H4 (cell line): Measurements from ENCODE around the gene ALOX15. TPM values are rescaled to one million over a fixed set of nuclear protein-coding genes. Genes with fewer than 3 reads are reported as not detected.
"Not testable (repeated sequence)": the region's sequence is repeated elsewhere in the genome, so short reads cannot be mapped to it uniquely, and the experiment has no call there.

Experiments
- DNase-seq: peaks from one replicate; pipeline ENCODE4 v3.0.0-alpha.2; 2015; ENCODE audit warnings: low spot score
- total RNA-seq: library from RNA; depleted of rRNA; stranded (reverse); fragments of >200 nt; shearing (Covaris generic); gene quantifications from 2 replicates; pipeline ENCODE4 v1.2.3, GENCODE V29; 2014

Gene ALOX15
- total RNA-seq, 1 experiment from 2014 or later: not detected

GRCh38 chr17:4652997-4653396, 11.5 kb upstream of the ALOX15 start:
- DNase-seq: no peak

DNA sequence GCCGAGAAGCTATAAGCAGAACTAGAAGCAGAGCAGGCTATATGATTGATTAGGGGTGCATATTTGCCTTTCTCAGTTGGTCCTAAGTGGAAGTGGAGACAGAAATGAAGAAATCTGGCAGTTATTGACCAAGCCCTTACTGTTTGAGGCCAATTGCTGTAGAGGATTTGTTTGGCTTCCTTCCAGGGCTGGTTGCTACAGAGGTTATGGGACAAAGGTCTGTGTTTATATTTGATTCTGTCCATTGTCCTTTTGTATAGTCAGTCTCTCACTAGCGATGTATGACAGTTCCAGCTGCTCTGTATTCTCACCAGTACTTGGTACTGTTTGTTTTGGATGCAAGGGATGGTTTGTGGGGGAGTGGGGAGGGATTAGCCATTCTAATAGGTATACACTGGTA, 7.3 kb upstream of the ALOX15 start:
- DNase-seq: no peak

DNA sequence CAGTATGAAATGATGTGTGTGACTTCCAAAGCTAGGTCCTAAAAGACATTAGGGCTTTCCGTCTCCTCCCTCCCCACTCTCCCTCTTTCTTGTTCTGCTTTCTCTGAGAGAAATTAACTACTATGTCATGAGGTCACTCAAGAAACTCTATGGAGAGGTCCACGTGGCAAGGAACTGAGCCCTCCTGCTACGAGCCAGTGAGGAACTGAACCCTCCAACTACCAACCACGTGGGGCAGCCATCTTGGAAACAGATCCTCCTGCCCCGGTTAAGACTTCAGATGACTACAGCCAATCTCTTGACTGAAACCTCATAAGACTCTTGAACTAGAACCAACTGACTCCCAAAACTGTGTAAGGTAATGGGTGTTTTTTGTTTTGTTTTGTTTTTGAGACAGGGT, 4.2 kb upstream of the ALOX15 start:
- no peak for DNase-seq

- no peak for DNase-seq
These were observed 2.2 kb upstream of the ALOX15 start for GRCh38 chr17:4643676-4644075.

- DNase-seq: no peak
These were observed 808 bp upstream of the ALOX15 start for GRCh38 chr17:4642286-4642685.

DNA sequence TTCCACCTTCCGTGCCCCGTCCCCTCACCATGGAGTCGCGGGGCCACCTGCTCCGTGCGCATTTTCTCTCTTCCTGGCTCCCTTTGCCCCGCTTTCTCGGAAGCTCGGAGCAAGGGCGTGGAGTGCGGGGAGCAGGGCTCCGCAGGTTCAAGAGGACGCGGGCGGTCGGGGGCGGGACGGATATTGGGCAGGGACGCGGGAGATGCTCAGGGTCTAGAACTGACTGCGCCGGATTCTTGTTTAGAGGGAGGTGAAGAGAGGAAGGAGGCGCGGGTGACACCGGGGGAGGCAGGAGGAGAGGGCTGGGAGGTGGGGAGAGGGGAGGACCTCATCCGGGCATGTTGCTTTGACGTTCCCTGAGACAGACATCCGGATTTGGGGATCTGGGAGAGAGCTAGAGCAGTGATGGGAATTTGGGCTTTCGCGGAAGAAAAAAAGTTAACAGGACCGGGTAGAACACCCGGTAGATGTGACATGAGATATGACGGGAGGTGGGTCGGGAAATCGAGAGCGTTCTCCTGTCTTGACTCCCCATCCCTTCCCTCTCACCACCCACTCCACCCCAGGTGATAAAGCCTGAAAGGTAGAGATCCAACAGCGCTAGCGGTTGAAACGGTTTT, 799 bp downstream of the ALOX15 start:
- not testable (repeated sequence) for DNase-seq

DNA sequence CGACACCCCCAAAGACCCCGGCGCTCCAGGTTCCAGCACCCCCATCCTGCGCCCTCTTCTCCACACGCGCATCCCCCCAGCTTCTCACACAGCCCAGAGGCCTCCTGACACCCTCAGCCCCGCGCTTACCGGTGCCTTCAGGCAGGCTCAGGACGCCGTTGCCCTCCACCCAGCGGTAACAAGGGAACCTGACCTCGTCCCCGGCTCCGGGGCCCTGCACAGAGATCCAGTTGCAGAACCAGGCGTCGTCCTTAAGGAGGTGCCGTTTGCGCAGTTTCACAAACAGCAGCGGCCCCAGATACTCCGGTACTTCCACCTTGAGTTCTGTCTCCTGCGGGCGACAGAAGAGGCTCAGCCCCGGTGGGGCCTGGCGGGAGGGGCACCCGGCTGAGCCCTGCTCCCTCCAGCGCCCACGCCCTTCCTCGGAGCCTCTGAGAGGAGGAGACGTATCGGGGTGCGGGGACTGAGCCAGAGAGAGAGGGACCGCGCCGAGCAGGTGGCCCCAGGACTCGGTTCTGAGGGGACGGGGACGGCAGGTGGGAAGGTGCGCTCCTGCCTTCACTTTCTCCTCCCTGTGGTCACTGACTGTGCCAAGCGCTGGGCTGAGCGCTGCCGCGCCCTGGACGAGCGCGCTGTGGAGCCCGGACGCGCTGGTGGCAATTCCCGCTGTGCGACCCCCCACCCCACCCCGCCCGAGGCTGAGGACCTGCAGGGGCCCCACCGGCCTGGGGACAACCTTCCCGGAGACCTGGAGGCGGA, 2.0 kb downstream of the ALOX15 start:
- DNase-seq: not testable (repeated sequence)

- not testable (repeated sequence) for DNase-seq
These were observed 2.7 kb downstream of the ALOX15 start for GRCh38 chr17:4638766-4639165.

DNA sequence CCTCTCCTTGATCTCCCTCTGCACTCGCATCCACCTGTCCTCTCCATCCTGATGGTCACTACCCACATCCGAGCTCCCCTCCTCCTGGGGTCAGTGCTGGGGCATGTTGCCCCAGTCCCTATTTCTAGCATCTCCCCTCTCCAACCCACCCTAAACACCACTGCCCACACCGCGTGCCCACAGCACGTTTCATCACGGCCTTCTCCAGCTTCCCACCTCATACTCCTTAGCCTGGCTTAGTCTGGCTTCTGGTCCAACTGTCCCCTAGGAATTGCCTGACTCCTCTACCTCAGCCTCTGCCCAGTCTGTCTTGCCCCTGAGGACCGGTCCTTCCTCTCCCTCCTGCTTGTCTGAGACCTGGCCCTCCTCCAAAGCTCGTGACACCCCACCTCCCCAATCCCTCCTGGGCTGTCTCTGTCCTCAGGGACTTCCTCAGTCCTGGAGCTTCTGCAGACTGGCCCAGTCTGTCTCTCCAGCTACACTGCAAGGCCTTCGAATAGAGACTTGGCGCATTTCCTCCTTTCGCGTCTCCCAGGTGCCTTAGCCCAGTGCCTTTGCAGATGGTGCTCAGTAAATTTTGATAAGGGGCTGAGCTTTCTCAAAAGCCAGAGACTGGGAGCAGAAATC, 4.9 kb downstream of the ALOX15 start:
- DNase-seq: no peak

- DNase-seq: no peak
These were observed 5.6 kb downstream of the ALOX15 start for GRCh38 chr17:4635823-4636375.

- no peak for DNase-seq
These were observed 6.5 kb downstream of the ALOX15 start for GRCh38 chr17:4634976-4635375.

DNA sequence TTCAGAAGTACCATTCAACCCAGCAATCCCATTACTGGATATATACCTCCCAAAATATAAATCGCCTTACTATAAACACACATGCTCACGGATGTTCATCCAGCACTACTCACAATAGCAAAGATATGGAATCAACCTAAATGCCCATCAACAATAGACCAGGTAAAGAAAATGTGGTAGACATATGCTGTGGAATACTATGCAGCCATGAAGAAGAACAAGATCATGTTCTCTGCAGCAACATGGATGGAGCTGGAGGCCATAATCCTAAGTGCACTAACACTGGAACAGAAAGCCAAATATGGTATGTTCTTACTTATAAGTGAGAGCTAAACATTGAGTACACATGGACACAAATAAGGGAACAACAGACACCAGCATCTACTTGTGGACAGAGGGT, 7.8 kb downstream of the ALOX15 start:
- no peak for DNase-seq

DNA sequence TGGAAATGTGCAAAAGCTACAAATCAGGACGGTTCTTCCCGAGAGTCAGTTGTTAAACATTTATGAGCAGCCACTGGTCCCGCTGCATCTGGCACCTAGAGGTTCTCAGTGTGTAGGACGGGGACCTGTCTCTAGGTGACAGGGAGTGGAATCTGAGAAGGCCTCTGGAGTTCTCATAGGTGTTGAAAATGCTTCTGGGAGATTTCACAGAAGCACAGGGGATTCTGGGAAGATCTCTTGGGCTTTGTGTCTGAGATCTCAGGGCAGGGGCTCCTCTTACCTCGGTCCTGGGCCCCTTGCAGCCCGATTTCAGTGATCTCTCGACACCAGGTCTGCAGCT, 8.9 kb downstream of the ALOX15 start:
- DNase-seq: no peak

DNA sequence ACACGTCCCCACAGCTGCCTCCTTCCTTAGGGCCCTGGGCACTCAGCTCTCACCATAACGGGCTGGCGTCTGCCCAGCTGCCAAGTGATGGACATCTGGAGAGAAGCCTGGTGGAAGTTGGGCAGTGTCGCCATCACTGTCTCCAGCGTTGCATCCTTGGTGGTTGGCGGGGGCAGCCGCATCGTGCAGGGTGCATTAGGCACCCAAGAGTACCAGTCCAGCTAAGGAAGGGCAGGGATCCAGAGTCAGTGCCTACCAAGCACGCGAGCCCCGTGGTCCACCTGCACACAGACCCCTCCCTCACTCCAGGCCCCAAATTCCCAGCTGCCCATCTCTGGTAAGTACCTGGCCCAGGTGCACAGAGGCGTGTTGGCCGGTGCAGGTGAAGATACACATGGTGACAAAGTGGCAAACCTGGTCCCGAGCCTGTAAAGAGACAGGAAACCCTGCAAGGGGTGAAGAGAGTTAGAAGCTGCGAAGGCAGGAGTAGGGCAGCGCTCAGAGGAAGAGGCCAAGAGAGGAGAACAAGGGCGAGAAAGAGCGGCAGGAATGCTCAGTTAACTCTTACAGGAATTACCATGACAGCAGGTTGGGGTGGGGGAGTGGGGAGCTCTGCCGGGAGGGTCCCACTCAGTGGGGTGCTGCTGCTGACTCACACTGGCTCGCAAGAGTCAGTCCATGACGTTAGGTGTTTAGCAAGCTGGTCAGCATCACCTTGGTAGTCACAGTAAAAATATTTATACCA, 9.5 kb downstream of the ALOX15 start:
- no peak for DNase-seq

- no peak for DNase-seq
These were observed 10.0 kb downstream of the ALOX15 start for GRCh38 chr17:4631431-4631830.

DNA sequence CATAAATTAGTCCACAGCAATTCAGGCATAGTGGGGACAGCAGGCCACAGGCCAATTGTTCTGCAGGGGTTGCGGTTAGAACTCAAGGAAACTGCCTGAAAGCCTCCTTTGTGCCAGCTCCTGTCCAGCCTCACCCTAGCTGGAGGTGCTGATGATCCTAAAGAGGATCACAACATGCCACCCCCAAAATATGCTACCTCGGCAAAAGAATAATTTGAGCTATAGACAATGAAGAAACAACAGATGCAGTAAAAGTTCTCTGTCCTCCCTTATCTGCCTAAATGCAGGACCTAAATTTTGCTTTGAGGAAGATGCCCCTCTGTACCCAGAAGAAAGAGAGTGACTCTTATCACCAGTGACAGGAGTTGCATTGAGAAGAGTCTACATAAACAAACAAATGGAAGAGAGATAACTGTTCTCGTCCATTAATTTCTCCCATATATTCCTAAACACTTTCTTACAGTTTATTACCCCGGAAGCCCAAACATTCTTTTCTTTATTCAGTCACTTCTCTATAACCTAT, 14.7 kb downstream of the ALOX15 start:
- DNase-seq: no peak

DNA sequence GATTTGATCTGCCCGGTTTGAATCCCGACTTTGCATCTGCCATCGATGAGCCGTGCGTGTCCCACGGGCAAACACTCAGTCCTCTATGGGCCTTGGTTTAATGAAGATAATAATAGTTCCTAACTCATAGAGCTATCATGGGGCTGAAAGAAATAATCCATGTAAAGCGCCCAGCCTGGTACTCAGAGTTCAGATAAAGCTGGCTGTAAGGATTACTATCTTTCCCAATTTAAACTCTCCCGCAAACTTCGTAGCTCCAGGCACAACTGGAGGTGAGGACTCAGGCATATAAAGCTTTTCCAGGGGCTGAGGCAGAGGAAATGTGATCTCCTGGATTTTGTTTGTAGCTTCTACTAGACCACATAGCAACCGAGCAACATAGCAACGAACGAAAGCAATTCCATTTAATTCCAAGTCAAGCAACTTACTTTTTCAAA, 16.3 kb downstream of the ALOX15 start:
- DNase-seq: no peak

- DNase-seq: not testable (repeated sequence)
These were observed 17.0 kb downstream of the ALOX15 start for GRCh38 chr17:4624451-4624911.

- DNase-seq: no peak
These were observed 18.2 kb downstream of the ALOX15 start for GRCh38 chr17:4623249-4623648.

GRCh38 chr17:4622375-4622774, 19.1 kb downstream of the ALOX15 start:
- no peak for DNase-seq

DNA sequence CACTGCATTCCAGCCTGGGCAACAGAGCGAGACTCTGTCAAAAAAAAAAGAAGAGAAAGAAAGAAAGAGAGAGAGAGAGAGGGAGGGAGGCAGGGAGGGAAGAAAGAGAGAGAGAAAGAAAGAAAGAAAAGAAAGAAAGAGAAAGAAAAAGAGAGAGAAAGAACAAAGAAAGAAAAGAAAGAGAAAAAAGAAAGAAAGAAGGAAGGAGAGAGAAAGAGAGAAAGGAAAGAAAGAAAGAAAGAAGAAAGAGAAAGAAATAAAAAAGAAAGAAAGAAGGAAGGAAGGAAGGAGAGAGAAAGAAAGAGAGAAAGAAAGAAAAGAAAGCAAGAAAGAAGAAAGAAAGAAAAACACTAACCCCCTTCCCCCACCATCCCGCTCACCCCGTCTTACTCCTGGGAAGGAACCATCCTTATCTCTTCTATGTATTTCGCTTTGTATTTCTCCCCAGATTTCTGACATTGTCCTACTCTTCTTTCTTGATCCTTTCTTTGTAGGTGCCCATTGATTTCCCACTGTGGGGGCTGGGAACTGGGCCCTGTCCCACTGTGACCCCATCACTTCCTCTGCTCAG, 20.9 kb downstream of the ALOX15 start:
- no peak for DNase-seq
